ENCODE data around the gene NECTIN2.

DNA sequence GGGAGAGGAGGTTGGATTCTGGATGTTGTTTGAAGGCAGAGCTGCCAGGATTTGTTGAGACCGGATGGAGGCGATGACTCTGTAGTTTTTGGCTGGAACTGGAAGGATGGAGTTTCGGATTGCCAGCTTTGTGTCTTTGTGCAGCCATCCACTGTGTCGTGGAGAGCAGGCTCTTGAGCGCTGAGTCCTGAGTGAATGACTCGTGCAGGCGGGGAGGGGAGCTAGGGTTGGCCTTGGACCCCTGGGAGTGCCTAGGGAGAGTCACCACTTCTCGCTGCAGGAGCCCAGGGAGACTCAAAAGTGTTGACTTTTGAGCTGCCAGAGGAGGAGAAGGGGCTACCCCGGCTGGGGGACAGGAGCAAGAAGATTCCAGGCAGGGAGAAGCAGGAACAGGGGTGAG is 48.8 kb downstream of the NECTIN2 start:
- TF ChIP-seq, protein P1, sequence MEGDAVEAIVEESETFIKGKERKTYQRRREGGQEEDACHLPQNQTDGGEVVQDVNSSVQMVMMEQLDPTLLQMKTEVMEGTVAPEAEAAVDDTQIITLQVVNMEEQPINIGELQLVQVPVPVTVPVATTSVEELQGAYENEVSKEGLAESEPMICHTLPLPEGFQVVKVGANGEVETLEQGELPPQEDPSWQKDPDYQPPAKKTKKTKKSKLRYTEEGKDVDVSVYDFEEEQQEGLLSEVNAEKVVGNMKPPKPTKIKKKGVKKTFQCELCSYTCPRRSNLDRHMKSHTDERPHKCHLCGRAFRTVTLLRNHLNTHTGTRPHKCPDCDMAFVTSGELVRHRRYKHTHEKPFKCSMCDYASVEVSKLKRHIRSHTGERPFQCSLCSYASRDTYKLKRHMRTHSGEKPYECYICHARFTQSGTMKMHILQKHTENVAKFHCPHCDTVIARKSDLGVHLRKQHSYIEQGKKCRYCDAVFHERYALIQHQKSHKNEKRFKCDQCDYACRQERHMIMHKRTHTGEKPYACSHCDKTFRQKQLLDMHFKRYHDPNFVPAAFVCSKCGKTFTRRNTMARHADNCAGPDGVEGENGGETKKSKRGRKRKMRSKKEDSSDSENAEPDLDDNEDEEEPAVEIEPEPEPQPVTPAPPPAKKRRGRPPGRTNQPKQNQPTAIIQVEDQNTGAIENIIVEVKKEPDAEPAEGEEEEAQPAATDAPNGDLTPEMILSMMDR (IDR thresholded peaks at IDR 0.05 in 8 of 11, conservative IDR thresholded peaks at IDR 0.05 in 3 of 11): no peak
- TF ChIP-seq POLR2A (IDR thresholded peaks at IDR 0.05): no peak
- no peak for TF ChIP-seq POLR2AphosphoS5 (IDR thresholded peaks at IDR 0.05)

Data from spleen (tissue), 7 donors.